HepG2 (cell line): ENCODE measurements around the gene VSTM5. TPM values are rescaled to one million over a fixed set of nuclear protein-coding genes. Genes with fewer than 3 reads are reported as not detected.

Experiments used
- ATAC-seq: fragments of 200-7000 bp; cut with Tn5 transposase; 3 replicates; pipeline ENCODE4 v1.9.1; 2020; ENCODE audit warnings: mild to moderate bottlenecking, moderate library complexity
- BruUV-seq: library from RNA; stranded (reverse); fragments of 400-500 nt; replicated peaks from 2 replicates; lab custom pipeline; 2021; lab: Mats Ljungman, UMichigan
- CTCF ChIA-PET: fragments of 300-600 bp; formaldehyde crosslinking; extraction: SDS; loops from one replicate; lab custom pipeline; 2021; ENCODE audit warnings: low total read pairs, inconsistent platforms, low intra/inter-chr PET ratio; lab: Yijun Ruan, JAX
- POLR2A ChIA-PET: fragments of 350-600 bp; sonication (Branson Sonifier 250); formaldehyde crosslinking; loops from one replicate; lab custom pipeline; 2020; ENCODE audit warnings: antibody characterized with exemption, inconsistent platforms; lab: Yijun Ruan, JAX
- DNase-seq: peaks from one replicate; pipeline ENCODE4 v3.0.0-alpha.2; 2015; ENCODE audit warnings: low spot score
- FAIRE-seq: peaks from 3 replicates; lab custom pipeline; 2011; peaks lifted over from hg19 to GRCh38; lab: Jason Lieb, UNC
- H2AFZ ChIP-seq: one replicate; pipeline ENCODE4 v1.6.1; 2011; ENCODE audit warnings: low read length, inconsistent platforms
- H3K27ac ChIP-seq: fragments of 300-600 bp; 3 replicates; pipeline ENCODE4 v1.8.0; 2011; ENCODE audit warnings: mixed run types, mild to moderate bottlenecking, mixed read lengths, low read length, inconsistent platforms; ENCODE audit not compliant: insufficient read depth; ENCODE audit errors: extremely low read length
- H3K27me3 ChIP-seq, 2 experiments: fragments of 200-600 bp in 1 of 2; 2 replicates in 1 of 2; 3 replicates in 1 of 2; pipeline versions ENCODE4 v1.6.0 to v1.8.0; 2011; ENCODE audit warnings: low read length in 2 of 2, mild to moderate bottlenecking in 2 of 2, moderate library complexity in 2 of 2, inconsistent platforms in 1 of 2; ENCODE audit not compliant: insufficient read depth in 2 of 2, control insufficient read depth in 1 of 2
- H3K36me3 ChIP-seq, 2 experiments: fragments of 200-600 bp in 1 of 2; replicated peaks in 1 of 2; 2 replicates in 1 of 2; 3 replicates in 1 of 2; pipeline versions ENCODE4 v1.5.1 to v1.8.0; 2011; ENCODE audit warnings: low read length in 2 of 2, inconsistent platforms in 1 of 2; ENCODE audit not compliant: insufficient read depth in 2 of 2, control insufficient read depth in 1 of 2
- H3K4me1 ChIP-seq: 2 replicates; pipeline ENCODE4 v1.5.1; 2012; ENCODE audit warnings: low read length, inconsistent platforms; ENCODE audit not compliant: insufficient read depth
- H3K4me2 ChIP-seq: 2 replicates; pipeline ENCODE4 v1.6.0; 2011; ENCODE audit warnings: low read depth, low read length, inconsistent platforms
- H3K4me3 ChIP-seq, 3 experiments: fragments of 200-600 bp in 1 of 3; sonication (generic), shearing (Covaris generic) in 1 of 3; replicated peaks in 1 of 3; 2 replicates each; pipeline ENCODE4 v1.5.1; 2011 to 2016; ENCODE audit warnings: low read length in 3 of 3, inconsistent platforms in 2 of 3, low read depth in 2 of 3, mild to moderate bottlenecking in 2 of 3, control low read depth in 1 of 3, mixed read lengths in 1 of 3; ENCODE audit not compliant: insufficient read depth in 1 of 3
- H3K79me2 ChIP-seq: one replicate; pipeline ENCODE4 v1.6.1; 2011; ENCODE audit warnings: low read length, inconsistent platforms; ENCODE audit not compliant: insufficient read depth
- H3K9ac ChIP-seq: 2 replicates; pipeline ENCODE4 v1.6.0; 2011; ENCODE audit warnings: mild to moderate bottlenecking, low read depth, low read length, inconsistent platforms; ENCODE audit not compliant: insufficient read depth
- H3K9me3 ChIP-seq: 2 replicates; pipeline ENCODE4 v1.5.1; 2012; ENCODE audit warnings: mild to moderate bottlenecking, low read length
- H4K20me1 ChIP-seq: 2 replicates; pipeline ENCODE4 v1.6.0; 2011; ENCODE audit warnings: inconsistent platforms, mild to moderate bottlenecking, low read length, moderate library complexity; ENCODE audit not compliant: insufficient read depth
- ATF2 ChIP-seq: sonication (generic); formaldehyde crosslinking; IDR thresholded peaks from 2 replicates; pipeline ENCODE4 v1.4.0; 2020; ENCODE audit warnings: missing genetic modification reagents
- MLXIP ChIP-seq: sonication (generic); formaldehyde crosslinking; IDR thresholded peaks from 2 replicates; pipeline ENCODE4 v1.9.0; 2021; ENCODE audit warnings: missing genetic modification reagents, borderline replicate concordance
- NBN ChIP-seq: fragments of 450-650 bp; conservative IDR thresholded peaks from 2 replicates; pipeline ENCODE4 v1.6.1; 2017
- RFXAP ChIP-seq: sonication (generic); formaldehyde crosslinking; IDR thresholded peaks from 2 replicates; pipeline ENCODE4 v1.4.0; 2020; ENCODE audit warnings: missing genetic modification reagents, borderline replicate concordance
- TFDP1 ChIP-seq: IDR thresholded peaks from 2 replicates; pipeline ENCODE4 v1.6.1; 2016; ENCODE audit warnings: missing compliant biosample characterization, missing genetic modification reagents, borderline replicate concordance
- ZNF460 ChIP-seq: sonication (generic); formaldehyde crosslinking; IDR thresholded peaks from 2 replicates; pipeline ENCODE4 v1.5.1; 2020; ENCODE audit warnings: missing genetic modification reagents, mild to moderate bottlenecking, borderline replicate concordance
- ZNF556 ChIP-seq: sonication (generic); formaldehyde crosslinking; IDR thresholded peaks from 2 replicates; pipeline ENCODE4 v1.4.0; 2020; ENCODE audit warnings: mild to moderate bottlenecking, missing genetic modification reagents, borderline replicate concordance
- ZNF891 ChIP-seq: sonication (generic); formaldehyde crosslinking; IDR thresholded peaks from 2 replicates; pipeline ENCODE4 v1.5.0; 2020; ENCODE audit warnings: mild to moderate bottlenecking, missing genetic modification reagents
- WGBS: methylation state at CpG from one replicate; pipeline ENCODE4 v1.1.6; 2017; ENCODE audit warnings: low lambda C conversion rate; 5-methylcytosine and 5-hydroxymethylcytosine counted together
- in situ Hi-C: cut with HindIII; loops from 2 replicates; pipeline ENCODE4 v1.10.0; 2017; ENCODE audit warnings: low pct_unique_long_range_greater_than_20kb; ENCODE audit not compliant: extremely low pct_ligation_motif_present
- intact Hi-C: fragments of 100-400 bp; cut with micrococcal nuclease; formaldehyde crosslinking; loops from one replicate; pipeline ENCODE4 v1.10.0; 2022; ENCODE audit not compliant: unreplicated experiment
- polyA plus RNA-seq, 8 experiments: library from polyadenylated mRNA; depleted of rRNA in 3 of 8; stranded (reverse) in 7 of 8; unstranded in 1 of 8; fragments of >200 nt; fragmentation: Illumina TruSeq in 4 of 8; extraction: Trizol in 4 of 8; gene quantifications; 2 replicates each; pipeline versions ENCODE4 v1.2.1 to v1.2.3, GENCODE V29; 2011 to 2016; ENCODE audit warnings: low read depth in 4 of 8, missing spikeins in 1 of 8, mixed read lengths in 1 of 8; ENCODE audit not compliant: insufficient read depth in 1 of 8
- total RNA-seq, 5 experiments: library from RNA; depleted of rRNA; stranded (reverse); fragments of >200 nt; fragmentation: Illumina TruSeq; extraction: Trizol; gene quantifications; 2 replicates each; pipeline ENCODE4 v1.2.3, GENCODE V29; 2016; ENCODE audit warnings: low read depth in 1 of 5

VSTM5 gene
- total and polyA plus RNA-seq, 2 of the 13 experiments (the other 11 are each of a cell fraction or from before 2014, with no cell fraction given) = not detected

GRCh38 chr11:93890391-93891051 is 40.1 kb upstream of the VSTM5 start:
- CTCF ChIA-PET = no interaction called here
- in situ Hi-C loops = no loop called here

More at GRCh38 chr11:93890391-93891051, 40.1 kb upstream of the VSTM5 start:
- intact Hi-C loops = no loop called here
- FAIRE-seq (no peak), DNase-seq (no peak), ATAC-seq (no peak)
- no peak overlapping the region for H3K4me3 ChIP-seq
- H3K27ac ChIP-seq = no peak overlapping the region
- no peaks in the 10 kb centered on the region for H4K20me1 ChIP-seq
- peaks cover 0 to 4% of the 10 kb centered on the region in 2 experiments; a peak in 1 of 5 replicates for H3K27me3 ChIP-seq
- no peaks in the 10 kb centered on the region for H3K79me2 ChIP-seq
- H3K4me2 ChIP-seq = no peak overlapping the region
- 33% methylated on average over 3 of the region's 3 CpGs for WGBS
- H2AFZ ChIP-seq = no peak overlapping the region
- no peak for TF ChIP-seq RFXAP (CRISPR knock-in tag)
- TF ChIP-seq ATF2 = no peak
- no peak for TF ChIP-seq ZNF460
- TF ChIP-seq ZNF556 (CRISPR knock-in tag) = no peak
- no peak for TF ChIP-seq TFDP1 (CRISPR knock-in tag)
- no peak for TF ChIP-seq MLXIP (CRISPR knock-in tag)
- TF ChIP-seq ZNF891 (CRISPR knock-in tag) = no peak
- TF ChIP-seq NBN = no peak
- H3K9me3 ChIP-seq = no peaks in the 10 kb centered on the region
- H3K9ac ChIP-seq = no peak overlapping the region
- no TSS peak for BruUV-seq
- no peaks in the 10 kb centered on the region for H3K4me1 ChIP-seq
- POLR2A ChIA-PET = no interaction called here
- H3K36me3 ChIP-seq = no peaks in the 10 kb centered on the region
